Measurements from ENCODE around the gene USP5.
"Not testable (repeated sequence)": the region's sequence is repeated elsewhere in the genome, so short reads cannot be mapped to it uniquely, and the experiment has no call there.

Gene USP5

GRCh38 chr12:6867413-6868210, 15.7 kb downstream of the USP5 start, which contains the start of gene TPI1:
Gene TPI1 (plus strand): TSS chr12:6867531. CDS start chr12:6867567, 36 bp downstream.
- DNase-seq: peak; percentile 47

GRCh38 chr12:6868211-6869048, 16.5 kb downstream of the USP5 start:
- no peak for DNase-seq

- DNase-seq: peak; percentile 32
Observed at GRCh38 chr12:6869049-6870021, 17.4 kb downstream of the USP5 start.

GRCh38 chr12:6870304-6870703, 18.4 kb downstream of the USP5 start:
- not testable (repeated sequence) for DNase-seq

GRCh38 chr12:6871052-6871957, 19.4 kb downstream of the USP5 start:
- peak; percentile 60 for DNase-seq

GRCh38 chr12:6872073-6873048, 20.4 kb downstream of the USP5 start:
- DNase-seq: peak; percentile 62

- peak; percentile 86 for DNase-seq
Observed at GRCh38 chr12:6873094-6874014, 21.4 kb downstream of the USP5 start, which contains the start of gene SPSB2. Gene SPSB2 (minus strand): TSS chr12:6873303. CDS start chr12:6872901, 402 bp downstream.

GRCh38 chr12:6874015-6874368, 22.0 kb downstream of the USP5 start:
- DNase-seq: not testable (repeated sequence)

- not testable (repeated sequence) for DNase-seq
Observed at GRCh38 chr12:6879824-6880223, 27.9 kb downstream of the USP5 start.

GRCh38 chr12:6883252-6883651, 31.3 kb downstream of the USP5 start:
- no peak for DNase-seq

- DNase-seq: no peak
Observed at GRCh38 chr12:6883683-6884082, 31.7 kb downstream of the USP5 start.

GRCh38 chr12:6884539-6884938, 32.6 kb downstream of the USP5 start:
- DNase-seq: no peak

- DNase-seq: not testable (repeated sequence)
Observed at GRCh38 chr12:6886206-6886999, 34.5 kb downstream of the USP5 start.

GRCh38 chr12:6887460-6887859, 35.5 kb downstream of the USP5 start:
- DNase-seq: no peak

- no peak for DNase-seq
Observed at GRCh38 chr12:6888360-6888759, 36.4 kb downstream of the USP5 start.

GRCh38 chr12:6888794-6889193, 36.8 kb downstream of the USP5 start:
- not testable (repeated sequence) for DNase-seq

- DNase-seq: not testable (repeated sequence)
Observed at GRCh38 chr12:6889775-6890573, 38.0 kb downstream of the USP5 start.
